ENCODE data around the gene CCNB1.
"Not testable (repeated sequence)": the region's sequence is repeated elsewhere in the genome, so short reads cannot be mapped to it uniquely, and the experiment has no call there.

Gene CCNB1

GRCh38 chr5:69184621-69185020 lies 17.7 kb downstream of the CCNB1 start:
- DNase-seq (ENCODE audit: low spot score) = peak; percentile 27

DNA sequence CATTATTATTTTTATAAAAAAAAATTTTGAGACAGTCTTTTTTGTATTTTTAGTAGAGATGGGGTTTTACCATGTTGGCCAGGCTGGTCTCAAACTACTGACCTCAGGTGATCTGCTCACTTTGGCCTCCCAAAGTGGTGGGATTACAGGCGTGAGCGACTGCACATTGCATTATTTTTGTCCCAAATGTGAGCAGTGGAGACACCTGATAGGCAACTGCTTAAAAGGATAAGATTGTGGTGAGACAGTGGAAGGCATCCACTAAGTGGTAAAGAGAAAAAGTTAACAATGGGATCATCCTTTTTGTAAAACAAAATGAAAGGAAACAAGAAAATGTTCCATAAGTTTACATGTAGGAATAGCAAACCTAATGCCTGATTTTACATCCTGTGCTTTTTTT lies 20.4 kb downstream of the CCNB1 start:
- DNase-seq (ENCODE audit: low spot score) = no peak

DNA sequence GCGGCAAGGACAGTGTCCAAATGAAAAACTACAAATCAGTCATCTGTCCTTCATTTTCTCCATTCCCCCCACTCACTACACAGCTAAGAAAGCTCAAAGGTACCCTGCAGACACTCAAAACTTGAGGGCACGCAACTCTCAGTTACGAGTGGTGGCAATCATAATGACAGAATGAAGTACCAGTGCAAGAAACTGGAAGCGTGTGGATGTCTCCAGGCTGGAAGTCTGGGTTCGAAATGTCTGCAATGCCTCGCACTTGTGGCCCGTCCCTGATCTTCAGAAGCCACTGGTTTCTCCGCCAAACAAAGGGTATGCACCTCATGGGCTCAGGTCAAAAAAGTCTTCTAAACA lies 21.8 kb downstream of the CCNB1 start:
- DNase-seq (ENCODE audit: low spot score) = no peak

GRCh38 chr5:69189162-69190086 lies 22.5 kb downstream of the CCNB1 start, which contains the start of gene CENPH:
TSS of gene CENPH (plus strand) at chr5:69189583. CDS start at chr5:69189635, 52 bp downstream.
- DNase-seq (ENCODE audit: low spot score) = peak; percentile 95

DNA sequence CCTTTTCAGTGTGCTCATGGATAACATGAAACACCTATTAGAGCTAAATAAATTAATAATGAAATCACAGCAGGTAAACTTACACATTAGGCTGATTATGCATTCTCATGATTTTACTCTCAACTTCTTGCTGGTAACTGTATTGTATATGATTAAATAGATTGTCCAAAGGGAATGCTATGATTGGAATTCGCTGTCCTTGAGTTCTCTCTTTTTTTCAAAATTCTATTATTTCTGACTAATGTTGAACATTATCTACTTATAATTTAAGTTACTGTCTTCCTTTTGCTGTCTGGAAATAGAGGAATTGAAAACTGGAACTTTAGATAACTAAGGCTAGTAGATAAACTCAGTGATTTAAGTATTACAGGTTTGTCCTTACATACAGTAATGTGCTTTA lies 35.5 kb downstream of the CCNB1 start:
- no peak for DNase-seq (ENCODE audit: low spot score)

DNA sequence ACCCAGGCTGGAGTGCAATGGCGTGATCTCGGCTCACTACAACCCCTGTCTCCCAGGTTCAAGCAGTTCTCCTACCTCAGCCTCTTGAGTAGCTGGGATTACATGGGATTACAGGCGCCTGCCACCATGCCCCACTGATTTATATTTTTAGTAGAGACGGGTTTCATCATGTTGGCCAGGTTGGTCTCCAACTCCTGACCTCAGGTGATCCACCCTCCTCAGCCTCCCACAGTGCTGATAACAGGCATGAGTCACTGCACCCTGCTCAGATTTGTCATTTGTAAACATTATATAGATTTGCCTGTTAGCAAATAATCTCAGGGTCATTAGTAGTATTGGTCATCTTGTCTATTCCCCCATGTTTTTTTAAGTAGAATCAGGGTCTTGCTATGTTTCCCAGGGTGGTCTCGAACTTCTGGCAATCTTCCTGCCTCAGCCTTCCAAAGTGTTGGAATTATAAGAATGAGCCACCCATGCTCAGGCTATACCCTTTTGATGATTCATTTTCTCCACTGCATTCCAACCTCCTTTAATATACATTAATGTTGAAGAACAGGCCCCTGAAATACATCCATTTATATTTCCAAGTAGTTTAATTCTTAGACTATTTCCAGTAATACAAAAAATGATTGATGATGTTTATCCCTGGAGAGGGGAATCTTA lies 39.7 kb downstream of the CCNB1 start:
- no peak for DNase-seq (ENCODE audit: low spot score)

- no peak for DNase-seq (ENCODE audit: low spot score)
These were observed 42.7 kb downstream of the CCNB1 start for GRCh38 chr5:69209602-69210001.

DNA sequence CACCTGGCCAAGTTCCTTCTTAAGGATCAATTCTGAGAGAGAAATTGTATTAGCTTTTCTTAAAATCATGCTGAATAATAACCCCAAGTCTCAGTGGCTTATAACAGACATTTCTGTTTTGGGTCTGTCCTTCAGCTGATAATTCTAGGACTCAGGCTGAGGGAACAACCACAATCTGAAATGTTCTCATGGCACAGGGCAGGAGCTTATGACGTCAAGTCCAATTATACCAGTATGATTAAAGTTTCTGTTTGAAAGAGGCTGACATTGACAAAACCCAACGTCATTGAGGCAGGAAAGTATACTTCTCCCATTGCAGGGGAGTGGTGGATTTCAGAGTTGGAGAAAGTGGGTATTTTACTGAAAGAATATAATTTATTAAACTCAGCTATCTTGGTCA lies 44.2 kb downstream of the CCNB1 start:
- DNase-seq (ENCODE audit: low spot score) = no peak

DNA sequence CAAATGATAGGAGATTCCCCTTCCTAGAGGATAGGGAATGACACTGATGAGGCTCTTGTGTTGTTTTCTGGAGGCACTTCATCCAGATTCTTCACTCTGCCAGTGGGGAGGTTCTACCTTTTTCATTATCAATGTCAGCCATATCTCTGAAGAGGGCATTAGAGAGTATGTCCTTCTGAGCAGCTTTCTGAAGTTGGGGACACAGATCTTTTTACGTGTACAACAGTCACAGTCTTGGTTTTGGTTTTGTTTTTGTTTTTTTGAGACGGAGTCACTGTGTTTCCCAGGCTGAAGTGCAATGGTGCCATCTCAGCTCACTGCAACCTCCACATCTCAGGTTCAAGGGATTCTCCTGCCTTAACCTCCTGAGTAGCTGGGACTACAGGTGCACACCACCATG lies 45.1 kb downstream of the CCNB1 start:
- no peak for DNase-seq (ENCODE audit: low spot score)

DNA sequence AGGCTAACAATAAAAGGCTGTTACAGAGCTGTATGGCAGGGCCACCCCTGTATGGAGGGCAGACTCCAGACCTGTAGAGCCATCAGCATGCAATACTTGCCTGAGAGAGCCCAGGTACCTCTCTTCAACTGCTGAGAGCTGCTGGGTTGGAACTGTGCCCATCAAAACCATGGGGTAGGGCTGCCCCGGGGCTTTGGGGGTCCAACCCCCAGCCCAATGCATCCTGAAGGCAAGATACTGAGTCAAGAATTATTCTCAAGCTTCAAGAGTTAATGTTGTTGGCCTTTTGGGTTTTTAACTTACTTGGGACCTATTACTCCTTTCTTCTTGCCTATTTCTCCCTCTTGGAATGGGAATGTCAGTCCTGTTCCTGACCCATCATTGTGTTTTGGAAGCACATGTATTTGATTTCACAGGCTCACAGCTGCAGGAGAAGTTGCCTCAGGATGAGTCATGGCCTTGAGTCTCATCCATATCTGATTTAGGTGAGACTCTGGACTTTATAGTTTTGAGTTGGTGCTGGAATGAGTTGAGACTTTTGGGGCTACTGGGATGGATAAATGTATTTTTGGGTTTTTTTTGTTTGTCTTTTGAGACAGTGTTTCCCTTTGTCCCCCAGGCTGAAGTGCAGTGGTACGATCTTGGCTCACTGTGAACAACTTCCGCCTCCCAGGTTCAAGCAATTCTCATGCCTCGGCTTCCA lies 46.7 kb downstream of the CCNB1 start:
- DNase-seq (ENCODE audit: low spot score) = no peak

GRCh38 chr5:69217151-69217511 lies 50.2 kb downstream of the CCNB1 start:
- DNase-seq (ENCODE audit: low spot score) = no peak

GRCh38 chr5:69217548-69218526 lies 50.9 kb downstream of the CCNB1 start:
- peak; percentile 99 for DNase-seq (ENCODE audit: low spot score)

- no peak for DNase-seq (ENCODE audit: low spot score)
These were observed 53.0 kb downstream of the CCNB1 start for GRCh38 chr5:69219939-69220338.

DNA sequence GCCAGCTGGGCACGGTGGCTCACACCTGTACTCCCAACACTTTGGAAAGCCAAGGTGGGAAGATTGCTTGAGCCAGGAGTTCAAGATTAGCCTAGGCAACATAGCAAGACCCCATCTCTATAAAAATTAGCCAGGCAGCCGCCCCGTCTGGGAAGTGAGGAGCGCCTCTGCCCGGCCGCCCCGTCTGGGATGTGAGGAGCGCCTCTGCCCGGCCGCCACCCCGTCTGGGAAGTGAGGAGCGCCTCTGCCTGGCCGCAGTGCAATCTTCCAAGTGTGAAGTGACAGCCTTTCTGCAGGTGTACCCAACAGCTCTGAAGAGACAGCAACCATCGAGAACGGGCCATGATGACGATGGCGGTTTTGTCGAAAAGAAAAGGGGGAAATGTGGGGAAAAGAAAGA lies 53.4 kb downstream of the CCNB1 start:
- DNase-seq (ENCODE audit: low spot score) = not testable (repeated sequence)

GRCh38 chr5:69220833-69221232 lies 53.9 kb downstream of the CCNB1 start:
- not testable (repeated sequence) for DNase-seq (ENCODE audit: low spot score)

GRCh38 chr5:69224520-69224919 lies 57.6 kb downstream of the CCNB1 start:
- no peak for DNase-seq (ENCODE audit: low spot score)

- DNase-seq (ENCODE audit: low spot score) = no peak
These were observed 58.9 kb downstream of the CCNB1 start for GRCh38 chr5:69225860-69226259.
